HG03378 (cell line): Measurements from ENCODE around the gene ANKRD18B.
"Not testable (repeated sequence)": the region's sequence is repeated elsewhere in the genome, so short reads cannot be mapped to it uniquely, and the experiment has no call there.

Experiments
- ATAC-seq: cut with Tn5 transposase; IDR thresholded peaks from one replicate; pipeline ENCODE4 v1.9.1; 2021; ENCODE audit warnings: mild to moderate bottlenecking, moderate library complexity; ENCODE audit not compliant: unreplicated experiment

Gene ANKRD18B

DNA sequence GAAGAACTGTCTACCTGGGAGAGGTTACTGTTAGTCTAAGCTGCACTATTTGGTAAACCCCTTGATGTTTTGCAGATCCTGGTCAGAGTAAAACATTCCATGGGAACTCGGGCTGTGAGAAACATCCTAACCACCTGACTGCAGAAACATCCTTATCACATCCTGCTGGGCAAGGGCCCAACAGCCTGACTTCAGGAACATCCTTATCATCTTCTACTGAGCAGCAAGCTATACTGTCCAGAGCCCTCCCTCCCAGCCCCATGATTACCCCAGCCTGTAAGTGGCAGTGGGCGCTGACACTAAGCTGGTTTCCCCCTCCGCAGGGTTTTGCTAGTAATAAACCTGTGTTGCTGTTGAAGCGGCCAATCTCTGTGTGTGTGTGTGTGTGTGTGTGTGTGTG, 80.9 kb downstream of the ANKRD18B start:
- not testable (repeated sequence) for ATAC-seq

GRCh38 chr9:33611358-33611757, 87.3 kb downstream of the ANKRD18B start:
- no peak for ATAC-seq

DNA sequence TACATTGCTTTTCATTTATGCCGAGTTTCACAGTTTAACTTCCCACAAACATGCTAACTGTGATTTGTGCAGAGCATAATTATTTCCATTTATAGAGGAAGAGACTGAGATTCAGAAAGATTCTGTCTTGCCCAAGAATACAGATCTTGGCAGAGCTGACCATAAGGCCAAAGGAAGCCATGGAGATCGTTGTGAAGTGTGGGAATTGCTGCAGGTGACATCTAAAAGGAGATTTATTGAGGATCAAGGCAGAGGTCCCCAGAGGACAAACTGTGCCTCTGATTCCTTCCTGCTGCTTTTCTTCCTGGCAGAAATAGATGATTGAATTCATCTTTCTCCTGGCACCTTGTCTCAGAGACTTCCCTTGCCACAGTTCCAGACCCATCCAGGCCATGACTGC, 88.4 kb downstream of the ANKRD18B start:
- not testable (repeated sequence) for ATAC-seq

GRCh38 chr9:33614001-33614687, 90.1 kb downstream of the ANKRD18B start:
- no peak for ATAC-seq

GRCh38 chr9:33618370-33618769, 94.3 kb downstream of the ANKRD18B start:
- ATAC-seq, result not testable (repeated sequence)

GRCh38 chr9:33619666-33620404, 95.8 kb downstream of the ANKRD18B start:
- ATAC-seq, result no peak

DNA sequence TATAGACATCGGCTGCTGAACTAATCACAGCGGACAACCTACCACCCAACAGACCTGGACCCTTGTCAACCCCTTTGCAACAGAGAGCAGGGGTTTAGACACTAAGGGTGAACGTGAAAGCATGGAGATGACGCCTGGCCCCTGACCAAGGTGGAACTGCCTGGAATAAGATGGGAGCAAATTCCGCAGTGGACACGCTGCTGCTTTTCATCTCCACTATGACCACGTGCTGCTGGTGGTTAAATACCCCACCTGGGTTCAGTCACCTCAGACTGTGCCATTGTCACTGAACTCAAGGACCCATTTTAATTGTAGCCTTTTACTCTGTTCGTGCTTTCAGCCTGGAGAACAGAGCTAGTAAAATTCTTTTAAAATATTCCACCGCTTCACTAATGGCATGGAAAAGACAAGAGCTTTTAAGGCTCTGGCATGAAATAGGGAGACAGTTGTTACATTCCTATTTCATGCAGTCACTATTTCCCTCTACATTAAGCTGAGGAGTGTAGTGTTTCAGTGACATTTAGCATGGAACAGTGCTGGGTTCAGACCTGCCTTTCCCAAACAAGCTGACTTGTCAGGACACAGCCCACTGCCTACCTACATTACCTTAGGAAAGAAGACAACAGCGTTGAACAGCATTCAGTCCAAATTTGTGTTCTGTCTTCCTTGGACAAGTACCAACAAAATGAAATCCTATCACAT, 96.8 kb downstream of the ANKRD18B start:
- no peak for ATAC-seq
